ENCODE results near the gene TXNRD2. TPM values are rescaled to one million over a fixed set of nuclear protein-coding genes. Genes with fewer than 3 reads are reported as not detected.

Gene TXNRD2
- total RNA-seq, 1 experiment from 2014 or later, result 23.0 TPM

DNA sequence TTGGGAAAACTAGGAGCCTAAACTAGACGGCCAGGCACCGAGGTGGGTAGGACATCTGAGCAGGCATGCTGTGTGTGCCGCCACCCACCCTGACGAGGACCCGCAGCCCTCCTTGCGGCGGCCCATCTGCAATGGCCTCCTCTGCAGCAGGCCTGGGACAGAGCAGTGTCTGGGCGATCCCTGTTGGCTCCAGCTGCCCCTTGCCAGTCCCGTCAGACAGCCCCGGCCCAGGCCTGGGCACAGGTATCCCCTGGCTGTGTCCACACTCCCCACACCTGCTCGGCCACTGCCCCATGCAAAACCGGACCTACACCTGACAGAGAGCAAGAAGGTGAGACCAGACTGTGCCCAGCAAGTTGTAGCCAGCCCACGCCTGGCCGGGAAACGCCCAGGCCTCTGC lies 48.3 kb downstream of the TXNRD2 start:
- Histone ChIP-seq H3K9me2 (replicated peaks; ENCODE audit: low read length) (no peaks in the 10 kb centered on the region), H2AFZ (ENCODE audit: low read length) (no peak overlapping the region), H3K27me3 (ENCODE audit: low read length) (no peaks in the 10 kb centered on the region), H3K27ac (ENCODE audit: low read length) (no peak overlapping the region), H3K9me3 (ENCODE audit: low read length) (no peaks in the 10 kb centered on the region), H4K20me1 (ENCODE audit: low read length) (no peaks in the 10 kb centered on the region), H3F3A (ENCODE audit: low read length, unreplicated experiment) (no peaks in the 10 kb centered on the region), H3K36me3 (ENCODE audit: low read depth, low read length) (no peaks in the 10 kb centered on the region), H3K4me3 (ENCODE audit: low read length) (no peak overlapping the region), H3K79me2 (ENCODE audit: low read length) (no peaks in the 10 kb centered on the region), H3K4me2 (ENCODE audit: low read length) (no peak overlapping the region), H3K4me1 (ENCODE audit: insufficient read depth, low read length) (peaks cover 19% of the 10 kb centered on the region), H3K9ac (ENCODE audit: low read length) (no peak overlapping the region)
- TF ChIP-seq EZH2 (IDR thresholded peaks at IDR 0.05; ENCODE audit: low read length, unreplicated experiment), result no peak
- TF ChIP-seq EZH2phosphoT487 (IDR thresholded peaks at IDR 0.05; ENCODE audit: borderline replicate concordance, low read length), result no peak
- TF ChIP-seq CTCF (conservative IDR thresholded peaks at IDR 0.05; ENCODE audit: low read depth, low read length), result no peak
- CTCF ChIA-PET, result no interaction called here
- POLR2A ChIA-PET (ENCODE audit: unreplicated experiment), result no interaction called here
- BruUV-seq (replicated peaks), result no TSS peak
- DNase-seq (no peak), ATAC-seq (no peak)
- intact Hi-C loops (cut with micrococcal nuclease), result no loop called here

DNA sequence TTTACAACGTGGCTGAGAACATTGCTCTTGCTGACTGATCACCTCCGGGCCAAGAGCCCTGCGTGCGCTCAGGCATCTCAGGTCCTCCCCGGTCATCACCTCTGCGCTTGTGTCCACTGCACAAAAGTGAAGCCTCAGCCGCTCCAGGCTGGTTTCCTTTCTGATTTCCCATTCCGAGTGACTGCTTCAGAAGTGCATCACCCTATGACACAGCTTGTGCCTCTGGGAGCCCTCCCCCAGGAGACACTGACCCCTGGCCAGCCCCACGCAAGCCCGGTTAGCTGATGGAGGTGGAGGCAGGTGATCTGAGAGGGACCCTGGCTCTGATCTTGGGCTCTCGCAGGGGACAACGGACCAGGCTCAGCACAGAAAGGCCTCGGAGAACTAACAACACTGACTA lies 48.7 kb downstream of the TXNRD2 start:
- no peaks in the 10 kb centered on the region for H3K79me2 ChIP-seq (ENCODE audit: low read length)
- no peak for TF ChIP-seq CTCF (conservative IDR thresholded peaks at IDR 0.05; ENCODE audit: low read depth, low read length)
- no peak for TF ChIP-seq EZH2phosphoT487 (IDR thresholded peaks at IDR 0.05; ENCODE audit: borderline replicate concordance, low read length)
- TF ChIP-seq EZH2 (IDR thresholded peaks at IDR 0.05; ENCODE audit: low read length, unreplicated experiment), result no peak
- H3K27me3 ChIP-seq (ENCODE audit: low read length), result no peaks in the 10 kb centered on the region
- H3K9ac ChIP-seq (ENCODE audit: low read length), result no peak overlapping the region
- DNase-seq (no peak), ATAC-seq (no peak)
- no peaks in the 10 kb centered on the region for H3K9me2 ChIP-seq (replicated peaks; ENCODE audit: low read length)
- H3K4me2 ChIP-seq (ENCODE audit: low read length), result no peak overlapping the region
- H3K27ac ChIP-seq (ENCODE audit: low read length), result no peak overlapping the region
- no peaks in the 10 kb centered on the region for H3F3A ChIP-seq (ENCODE audit: low read length, unreplicated experiment)
- intact Hi-C loops (cut with micrococcal nuclease), result no loop called here
- ChIA-PET CTCF (no interaction called here), POLR2A (ENCODE audit: unreplicated experiment) (no interaction called here)
- no peaks in the 10 kb centered on the region for H4K20me1 ChIP-seq (ENCODE audit: low read length)
- H3K36me3 ChIP-seq (ENCODE audit: low read depth, low read length), result no peaks in the 10 kb centered on the region
- H2AFZ ChIP-seq (ENCODE audit: low read length), result no peak overlapping the region
- H3K4me3 ChIP-seq (ENCODE audit: low read length), result no peak overlapping the region
- no TSS peak for BruUV-seq (replicated peaks)
- no peaks in the 10 kb centered on the region for H3K9me3 ChIP-seq (ENCODE audit: low read length)
- H3K4me1 ChIP-seq (ENCODE audit: insufficient read depth, low read length), result peaks cover 19% of the 10 kb centered on the region

DNA sequence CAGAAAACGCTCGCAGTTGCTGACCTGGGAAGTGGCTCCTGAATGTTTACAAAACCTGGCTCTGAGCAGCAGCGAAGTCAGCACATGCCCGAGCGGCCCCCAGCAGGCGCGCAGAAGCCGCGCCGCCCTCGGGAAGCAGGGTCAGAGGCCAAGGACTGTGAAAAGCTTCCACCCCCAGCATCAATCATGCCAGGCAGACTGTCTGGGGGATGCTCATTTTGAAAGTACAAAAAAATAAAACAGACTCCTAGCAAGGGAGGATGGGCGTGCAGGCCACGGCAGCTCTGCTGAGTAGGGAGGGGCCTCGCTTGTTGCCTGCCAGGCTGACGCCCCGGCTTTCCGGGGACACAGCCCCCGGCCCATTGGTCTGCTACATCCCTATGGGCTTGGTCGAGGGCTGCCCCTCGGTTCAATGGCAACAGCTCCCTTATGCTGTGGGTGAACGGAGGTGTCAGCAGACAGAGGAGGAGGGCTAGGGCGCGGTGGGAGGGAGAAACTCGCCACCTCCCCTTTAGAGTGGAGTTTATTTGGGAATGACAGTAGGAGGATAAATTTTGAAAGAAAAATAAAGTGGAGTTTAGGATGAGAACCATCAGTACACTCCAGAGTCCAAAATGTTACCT lies 49.2 kb downstream of the TXNRD2 start:
- H3K27ac ChIP-seq (ENCODE audit: low read length), result peak overlapping the region; percentile 54
- 0 out of 2 replicates have a peak overlapping the region, but pooled peaks have one; percentile 6 for H3K9ac ChIP-seq (ENCODE audit: low read length)
- no peak for DNase-seq
- ChIA-PET POLR2A (ENCODE audit: unreplicated experiment) (no interaction called here), CTCF (interaction anchor here (1.2 kb wide), 1 partner anchor 162 kb away, joined by 4 read pairs; no protein-coding TSS in a partner anchor)
- no peaks in the 10 kb centered on the region for H3K9me3 ChIP-seq (ENCODE audit: low read length)
- no TSS peak for BruUV-seq (replicated peaks)
- no peak for ATAC-seq
- peak overlapping the region; percentile 66 for H3K4me2 ChIP-seq (ENCODE audit: low read length)
- no peaks in the 10 kb centered on the region for H3K9me2 ChIP-seq (replicated peaks; ENCODE audit: low read length)
- peaks cover 19% of the 10 kb centered on the region for H3K4me1 ChIP-seq (ENCODE audit: insufficient read depth, low read length)
- no peaks in the 10 kb centered on the region for H3F3A ChIP-seq (ENCODE audit: low read length, unreplicated experiment)
- TF ChIP-seq CTCF (conservative IDR thresholded peaks at IDR 0.05; ENCODE audit: low read depth, low read length) (no peak), EZH2 (IDR thresholded peaks at IDR 0.05; ENCODE audit: low read length, unreplicated experiment) (no peak), EZH2phosphoT487 (IDR thresholded peaks at IDR 0.05; ENCODE audit: borderline replicate concordance, low read length) (no peak)
- no peaks in the 10 kb centered on the region for H3K36me3 ChIP-seq (ENCODE audit: low read depth, low read length)
- no peaks in the 10 kb centered on the region for H4K20me1 ChIP-seq (ENCODE audit: low read length)
- intact Hi-C loops (cut with micrococcal nuclease), result no loop called here
- H3K4me3 ChIP-seq (ENCODE audit: low read length), result peak overlapping the region; percentile 22; the same call in 1 of the 2 replicates
- no peaks in the 10 kb centered on the region for H3K79me2 ChIP-seq (ENCODE audit: low read length)
- H2AFZ ChIP-seq (ENCODE audit: low read length), result peak overlapping the region; percentile 65; the same call in 1 of the 2 replicates
- no peaks in the 10 kb centered on the region for H3K27me3 ChIP-seq (ENCODE audit: low read length)

Data from PC-3 (cell line).